ENCODE data around the gene DDX51. TPM values are rescaled to one million over a fixed set of nuclear protein-coding genes. Genes with fewer than 3 reads are reported as not detected.

The DDX51 gene
- total and polyA plus RNA-seq, 2 donors (not counting 1 experiment from before 2014, with no cell fraction given) = 46.3 to 60.8 TPM

DNA sequence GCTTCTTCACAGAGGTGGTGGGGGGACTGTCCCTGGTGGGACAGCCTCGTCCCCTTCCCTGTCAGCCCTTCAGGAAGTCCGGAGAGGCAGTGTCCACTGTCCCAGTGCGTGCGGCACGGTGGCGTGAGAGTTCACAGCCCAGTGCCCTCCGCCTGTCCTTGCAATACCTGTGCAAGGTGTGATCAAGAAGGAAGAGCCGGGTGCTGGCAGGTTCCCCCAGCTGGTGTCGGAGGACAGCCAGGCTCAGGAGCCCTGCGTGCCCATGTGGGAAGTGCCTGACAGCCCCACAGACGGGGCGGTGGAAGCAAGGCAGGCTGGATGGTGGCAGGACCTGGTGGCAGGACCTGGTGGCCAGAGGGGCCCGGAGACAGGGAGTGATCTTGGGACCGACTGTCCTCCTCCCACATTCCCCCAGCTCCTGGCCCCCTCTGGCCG is 16.5 kb upstream of the DDX51 start:
- Histone ChIP-seq H3K27ac (ENCODE audit: low read length in 2 of 2) (no peak overlapping the region), H3K27me3 (replicated peaks in 1 of 4; ENCODE audit: control extremely low read depth in 1 of 4, control insufficient read depth in 3 of 4, insufficient read depth in 4 of 4, low read length in 3 of 4) (no peaks in the 10 kb centered on the region), H4K20me1 (ENCODE audit: control insufficient read depth, insufficient read depth, low read length, poor library complexity, severe bottlenecking) (no peaks in the 10 kb centered on the region), H3K36me3 (replicated peaks in 1 of 2; ENCODE audit: control extremely low read depth in 1 of 2, control insufficient read depth in 1 of 2, extremely low read depth in 1 of 2, insufficient read depth in 2 of 2, low read length in 1 of 2) (peaks cover 7 to 22% of the 10 kb centered on the region in 2 experiments), H3K4me2 (replicated peaks; ENCODE audit: low read depth, low read length, poor library complexity, severe bottlenecking) (no peak overlapping the region), H3K9ac (ENCODE audit: low read length) (no peak overlapping the region), H3K4me3 (ENCODE audit: control extremely low read depth in 1 of 5, extremely low read depth in 1 of 5, insufficient read depth in 1 of 5, low read depth in 2 of 5, low read length in 4 of 5) (no peak overlapping the region), H3K79me2 (ENCODE audit: control insufficient read depth, insufficient read depth, low read length) (no peaks in the 10 kb centered on the region), H3K9me3 (ENCODE audit: control extremely low read depth in 1 of 3, control insufficient read depth in 2 of 3, insufficient read depth in 1 of 3, low read length in 2 of 3) (peaks cover 0 to 20% (median 0%) of the 10 kb centered on the region in 3 donors), H3K4me1 (ENCODE audit: control insufficient read depth in 2 of 2, insufficient read depth in 2 of 2, low read length in 2 of 2) (no peaks in the 10 kb centered on the region), H2AFZ (ENCODE audit: insufficient read depth, low read depth, low read length, poor library complexity, severe bottlenecking) (no peak overlapping the region)
- no peak for DNase-seq
- ChIA-PET POLR2A (no interaction called here), CTCF (no interaction called here)
- Mint-ChIP-seq H3K27ac (no peak overlapping the region), H3K4me3 (no peak overlapping the region), H3K27me3 (no peaks in the 10 kb centered on the region), H3K4me1 (no peaks in the 10 kb centered on the region), H3K9me3 (ENCODE audit: insufficient read depth) (no peaks in the 10 kb centered on the region)
- 95% methylated on average over 14 of the region's 15 CpGs for WGBS (ENCODE audit: insufficient coverage)
- ATAC-seq (ENCODE audit: low read depth) = no peak
- TF ChIP-seq, protein P1, sequence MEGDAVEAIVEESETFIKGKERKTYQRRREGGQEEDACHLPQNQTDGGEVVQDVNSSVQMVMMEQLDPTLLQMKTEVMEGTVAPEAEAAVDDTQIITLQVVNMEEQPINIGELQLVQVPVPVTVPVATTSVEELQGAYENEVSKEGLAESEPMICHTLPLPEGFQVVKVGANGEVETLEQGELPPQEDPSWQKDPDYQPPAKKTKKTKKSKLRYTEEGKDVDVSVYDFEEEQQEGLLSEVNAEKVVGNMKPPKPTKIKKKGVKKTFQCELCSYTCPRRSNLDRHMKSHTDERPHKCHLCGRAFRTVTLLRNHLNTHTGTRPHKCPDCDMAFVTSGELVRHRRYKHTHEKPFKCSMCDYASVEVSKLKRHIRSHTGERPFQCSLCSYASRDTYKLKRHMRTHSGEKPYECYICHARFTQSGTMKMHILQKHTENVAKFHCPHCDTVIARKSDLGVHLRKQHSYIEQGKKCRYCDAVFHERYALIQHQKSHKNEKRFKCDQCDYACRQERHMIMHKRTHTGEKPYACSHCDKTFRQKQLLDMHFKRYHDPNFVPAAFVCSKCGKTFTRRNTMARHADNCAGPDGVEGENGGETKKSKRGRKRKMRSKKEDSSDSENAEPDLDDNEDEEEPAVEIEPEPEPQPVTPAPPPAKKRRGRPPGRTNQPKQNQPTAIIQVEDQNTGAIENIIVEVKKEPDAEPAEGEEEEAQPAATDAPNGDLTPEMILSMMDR (IDR thresholded peaks at IDR 0.05) = no peak
- TF ChIP-seq EZH2 (IDR thresholded peaks at IDR 0.05; ENCODE audit: borderline replicate concordance, insufficient read depth, low read depth, low read length, poor library complexity, severe bottlenecking) = no peak
- intact Hi-C loops (cut with micrococcal nuclease) = no loop called here

DNA sequence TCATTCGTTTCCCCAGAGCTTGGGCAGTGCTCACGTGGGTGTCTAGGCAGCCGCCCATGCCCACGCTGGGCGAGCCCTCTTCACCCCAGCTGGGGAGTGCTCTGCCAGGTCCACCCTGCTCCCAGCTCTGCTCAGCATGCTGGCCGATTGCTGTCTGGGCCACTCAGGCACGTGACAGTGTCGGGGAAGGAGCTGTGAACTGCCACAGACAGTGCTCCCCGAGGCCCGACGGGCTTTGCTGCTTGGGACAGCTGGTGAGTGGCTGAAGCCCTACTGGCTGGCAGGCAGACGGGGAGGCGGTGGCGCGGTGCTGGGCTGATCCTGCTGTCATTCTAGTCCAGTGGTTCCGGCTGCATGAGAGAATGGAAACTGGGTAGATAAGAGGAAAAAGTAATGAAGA is 15.9 kb upstream of the DDX51 start:
- Histone ChIP-seq H3K27ac (ENCODE audit: low read length in 2 of 2) (no peak overlapping the region), H3K9ac (ENCODE audit: low read length) (no peak overlapping the region), H3K4me1 (ENCODE audit: control insufficient read depth in 2 of 2, insufficient read depth in 2 of 2, low read length in 2 of 2) (no peaks in the 10 kb centered on the region), H3K4me2 (replicated peaks; ENCODE audit: low read depth, low read length, poor library complexity, severe bottlenecking) (no peak overlapping the region), H3K79me2 (ENCODE audit: control insufficient read depth, insufficient read depth, low read length) (no peaks in the 10 kb centered on the region), H3K27me3 (replicated peaks in 1 of 4; ENCODE audit: control extremely low read depth in 1 of 4, control insufficient read depth in 3 of 4, insufficient read depth in 4 of 4, low read length in 3 of 4) (no peaks in the 10 kb centered on the region), H2AFZ (ENCODE audit: insufficient read depth, low read depth, low read length, poor library complexity, severe bottlenecking) (no peak overlapping the region), H3K36me3 (replicated peaks in 1 of 2; ENCODE audit: control extremely low read depth in 1 of 2, control insufficient read depth in 1 of 2, extremely low read depth in 1 of 2, insufficient read depth in 2 of 2, low read length in 1 of 2) (peaks cover 7 to 22% of the 10 kb centered on the region in 2 experiments), H3K4me3 (ENCODE audit: control extremely low read depth in 1 of 5, extremely low read depth in 1 of 5, insufficient read depth in 1 of 5, low read depth in 2 of 5, low read length in 4 of 5) (no peak overlapping the region), H3K9me3 (ENCODE audit: control extremely low read depth in 1 of 3, control insufficient read depth in 2 of 3, insufficient read depth in 1 of 3, low read length in 2 of 3) (peaks cover 0 to 20% (median 0%) of the 10 kb centered on the region in 3 donors), H4K20me1 (ENCODE audit: control insufficient read depth, insufficient read depth, low read length, poor library complexity, severe bottlenecking) (no peaks in the 10 kb centered on the region)
- H3K4me1 Mint-ChIP-seq = no peaks in the 10 kb centered on the region
- ATAC-seq (ENCODE audit: low read depth) = no peak
- H3K9me3 Mint-ChIP-seq (ENCODE audit: insufficient read depth) = no peaks in the 10 kb centered on the region
- no peak overlapping the region for H3K4me3 Mint-ChIP-seq
- intact Hi-C loops (cut with micrococcal nuclease) = no loop called here
- 94% methylated on average over 16 of the region's 16 CpGs for WGBS (ENCODE audit: insufficient coverage)
- ChIA-PET CTCF (no interaction called here), POLR2A (no interaction called here)
- H3K27ac Mint-ChIP-seq = no peak overlapping the region
- no peak for DNase-seq
- TF ChIP-seq EZH2 (IDR thresholded peaks at IDR 0.05; ENCODE audit: borderline replicate concordance, insufficient read depth, low read depth, low read length, poor library complexity, severe bottlenecking) = no peak
- TF ChIP-seq, protein P1 (IDR thresholded peaks at IDR 0.05) = no peak
- no peaks in the 10 kb centered on the region for H3K27me3 Mint-ChIP-seq

Data from B cell (primary cell).